Right atrium auricular region (tissue), 2 donors: ENCODE measurements around the gene CRACR2B. TPM values are rescaled to one million over a fixed set of nuclear protein-coding genes. Genes with fewer than 3 reads are reported as not detected.

Source experiments
- DNase-seq: peaks from one replicate; pipeline ENCODE4 v3.0.0-alpha.2; 2019; ENCODE audit warnings: low spot score
- H3K27ac ChIP-seq, 2 donors: fragments of 200-600 bp; sonication (generic); 1 replicate in 1 of 2; 2 replicates in 1 of 2; pipeline ENCODE4 v1.5.1; 2016 to 2019
- H3K27me3 ChIP-seq, 2 donors: fragments of 200-600 bp; sonication (generic); one replicate each; pipeline versions ENCODE4 v1.5.1 to v1.6.0; 2017 to 2019
- H3K36me3 ChIP-seq: fragments of 200-600 bp; sonication (generic); one replicate; pipeline ENCODE4 v1.5.1; 2016
- H3K4me1 ChIP-seq, 2 donors: fragments of 200-600 bp; sonication (generic); one replicate each; pipeline versions ENCODE4 v1.5.1 to v1.6.0; 2017 to 2019
- H3K4me3 ChIP-seq, 2 donors: fragments of 200-600 bp; sonication (generic); 1 replicate in 1 of 2; 2 replicates in 1 of 2; pipeline ENCODE4 v1.5.1; 2017 to 2019; ENCODE audit warnings: mild to moderate bottlenecking in 1 of 2, moderate library complexity in 1 of 2
- H3K9me3 ChIP-seq, 2 donors: fragments of 200-600 bp; sonication (generic); one replicate each; pipeline ENCODE4 v1.5.1; 2019
- CTCF ChIP-seq, 2 donors: fragments of 200-600 bp; sonication (generic); IDR thresholded peaks; one replicate each; pipeline ENCODE4 v1.5.1; 2019; ENCODE audit warnings: antibody characterized with exemption in 2 of 2
- total RNA-seq, 2 donors: library from RNA; depleted of rRNA; stranded (reverse); fragments of >200 nt; gene quantifications; one replicate each; pipeline ENCODE4 v1.1.0, GENCODE V29; 2016

CRACR2B gene
- total RNA-seq, 2 donors from 2014 or later, result 15.6 to 29.7 TPM

GRCh38 chr11:867856-868358 lies 40.2 kb downstream of the CRACR2B start:
- peaks cover 35% of the 10 kb centered on the region for H3K36me3 ChIP-seq
- no peaks in the 10 kb centered on the region for H3K9me3 ChIP-seq
- no peak for TF ChIP-seq CTCF (IDR thresholded peaks at IDR 0.05)
- H3K27me3 ChIP-seq, result no peaks in the 10 kb centered on the region
- H3K4me1 ChIP-seq, result peaks cover 0 to 1% of the 10 kb centered on the region in 2 donors
- H3K27ac ChIP-seq, result no peak overlapping the region
- no peak for DNase-seq
- no peak overlapping the region for H3K4me3 ChIP-seq

- DNase-seq, result no peak
- no peak for TF ChIP-seq CTCF (IDR thresholded peaks at IDR 0.05)
Observed at GRCh38 chr11:868394-868793, 40.7 kb downstream of the CRACR2B start.

GRCh38 chr11:868802-869201 lies 41.1 kb downstream of the CRACR2B start:
- no peak for TF ChIP-seq CTCF (IDR thresholded peaks at IDR 0.05)
- H3K36me3 ChIP-seq, result peaks cover 34% of the 10 kb centered on the region
- H3K27ac ChIP-seq, result no peak overlapping the region
- H3K9me3 ChIP-seq, result no peaks in the 10 kb centered on the region
- H3K4me3 ChIP-seq, result no peak overlapping the region
- DNase-seq, result no peak
- no peaks in the 10 kb centered on the region for H3K4me1 ChIP-seq
- no peaks in the 10 kb centered on the region for H3K27me3 ChIP-seq

More at GRCh38 chr11:868394-868793, 40.7 kb downstream of the CRACR2B start:
- H3K36me3 ChIP-seq, result peaks cover 35% of the 10 kb centered on the region
- H3K27me3 ChIP-seq, result no peaks in the 10 kb centered on the region
- H3K4me3 ChIP-seq, result no peak overlapping the region
- no peaks in the 10 kb centered on the region for H3K9me3 ChIP-seq
- no peak overlapping the region for H3K27ac ChIP-seq
- no peaks in the 10 kb centered on the region for H3K4me1 ChIP-seq

- no peak for DNase-seq
- TF ChIP-seq CTCF (IDR thresholded peaks at IDR 0.05), result no peak
- no peaks in the 10 kb centered on the region for H3K27me3 ChIP-seq
- H3K4me3 ChIP-seq, result no peak overlapping the region
- peaks cover 26% of the 10 kb centered on the region for H3K36me3 ChIP-seq
- H3K4me1 ChIP-seq, result no peaks in the 10 kb centered on the region
- H3K9me3 ChIP-seq, result no peaks in the 10 kb centered on the region
- H3K27ac ChIP-seq, result no peak overlapping the region
Observed at GRCh38 chr11:869399-870126, 41.8 kb downstream of the CRACR2B start.

GRCh38 chr11:870127-870413 lies 42.4 kb downstream of the CRACR2B start:
- H3K27ac ChIP-seq, result no peak overlapping the region
- no peak overlapping the region for H3K4me3 ChIP-seq
- no peak for TF ChIP-seq CTCF (IDR thresholded peaks at IDR 0.05)
- H3K9me3 ChIP-seq, result no peaks in the 10 kb centered on the region
- no peaks in the 10 kb centered on the region for H3K4me1 ChIP-seq
- DNase-seq, result no peak
- H3K36me3 ChIP-seq, result peaks cover 21% of the 10 kb centered on the region
- H3K27me3 ChIP-seq, result no peaks in the 10 kb centered on the region

GRCh38 chr11:870418-870817 lies 42.7 kb downstream of the CRACR2B start:
- H3K27ac ChIP-seq, result no peak overlapping the region
- no peaks in the 10 kb centered on the region for H3K27me3 ChIP-seq
- H3K4me1 ChIP-seq, result no peaks in the 10 kb centered on the region
- H3K9me3 ChIP-seq, result no peaks in the 10 kb centered on the region
- no peak for TF ChIP-seq CTCF (IDR thresholded peaks at IDR 0.05)
- H3K36me3 ChIP-seq, result peaks cover 17% of the 10 kb centered on the region
- no peak for DNase-seq
- H3K4me3 ChIP-seq, result no peak overlapping the region
